ENCODE results near the gene SHTN1.

The SHTN1 gene

DNA sequence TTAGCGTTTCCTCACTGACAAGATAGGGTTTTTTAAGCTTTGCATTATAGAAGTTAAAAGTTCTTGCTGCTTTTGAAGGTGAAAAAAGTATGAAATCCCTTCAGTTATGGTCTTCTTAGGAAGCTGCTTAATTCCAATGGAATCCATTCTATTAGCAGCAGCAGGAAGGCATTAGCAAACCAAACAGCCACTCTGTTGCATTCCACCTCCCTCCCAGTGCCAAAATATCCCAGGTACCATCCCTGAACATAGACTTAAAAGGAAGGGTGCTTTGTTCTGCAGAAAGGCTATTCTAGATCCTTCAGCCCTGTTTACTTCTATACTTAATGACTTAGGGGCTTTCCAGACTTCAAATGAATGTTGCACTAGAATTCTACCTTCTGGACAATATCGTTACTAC lies 131.9 kb downstream of the SHTN1 start:
- DNase-seq (ENCODE audit: low read depth in 2 of 2, low spot score in 1 of 2) = no peak

DNA sequence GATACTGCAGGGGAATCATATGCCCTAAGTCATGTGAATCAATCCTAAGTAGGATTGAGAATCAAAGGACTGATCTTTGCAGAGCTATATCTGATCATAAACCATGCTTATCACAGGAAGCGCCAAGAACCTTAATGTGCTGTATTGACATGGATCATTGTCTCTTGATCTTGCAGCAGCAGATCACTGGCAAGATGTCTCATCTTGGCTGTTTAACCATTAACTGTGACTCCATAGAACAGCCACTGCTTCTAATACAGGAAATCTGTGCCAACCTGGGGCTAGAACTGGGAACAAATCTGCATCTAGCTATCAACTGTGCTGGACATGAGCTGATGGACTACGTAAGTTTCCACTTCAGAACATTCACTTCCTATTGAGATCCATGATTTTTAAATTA lies 134.0 kb downstream of the SHTN1 start:
- DNase-seq (ENCODE audit: low read depth in 2 of 2, low spot score in 1 of 2) = no peak

DNA sequence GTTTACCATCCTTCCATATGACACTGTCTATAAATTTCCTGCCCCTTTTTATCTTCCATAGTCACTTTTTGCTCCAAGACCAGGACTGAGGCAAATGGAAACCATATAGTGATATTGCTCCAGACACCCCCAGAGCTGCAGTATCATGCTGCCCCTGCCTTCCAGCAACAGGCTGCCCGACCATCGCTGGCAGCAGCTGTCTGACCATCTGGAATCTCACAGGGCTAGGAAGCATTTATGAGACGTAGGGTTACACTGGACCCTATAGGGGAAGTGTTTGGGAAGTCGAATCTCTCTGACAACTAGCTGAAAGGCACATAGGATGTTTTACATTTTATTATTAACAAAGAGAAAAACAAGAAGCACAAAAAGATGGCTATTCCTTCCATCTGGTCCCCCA lies 136.3 kb downstream of the SHTN1 start:
- DNase-seq (ENCODE audit: low read depth in 2 of 2, low spot score in 1 of 2) = no peak

DNA sequence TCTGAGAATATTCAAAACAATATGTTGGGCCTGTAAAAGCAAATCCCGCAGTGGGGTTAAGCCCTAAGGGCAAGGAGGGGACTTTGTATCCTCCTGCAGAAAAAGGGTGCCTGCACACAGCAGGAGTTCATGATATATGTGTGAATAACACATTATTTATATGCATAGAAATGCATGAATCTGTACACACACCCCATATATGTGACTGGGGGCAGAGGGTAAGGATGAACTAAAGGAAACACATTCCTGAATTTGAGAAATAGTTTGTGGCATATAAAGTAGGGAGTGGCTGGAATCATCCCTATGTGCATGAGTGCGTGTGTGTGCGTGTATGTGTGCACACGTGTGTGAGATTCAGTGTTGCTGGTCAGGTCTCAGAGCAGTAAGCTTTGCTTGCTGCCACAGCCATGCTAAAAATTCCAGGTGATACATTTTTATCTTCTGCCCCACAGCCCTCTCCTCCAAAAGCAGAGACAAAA lies 136.8 kb downstream of the SHTN1 start:
- no peak for DNase-seq (ENCODE audit: low read depth in 2 of 2, low spot score in 1 of 2)

DNA sequence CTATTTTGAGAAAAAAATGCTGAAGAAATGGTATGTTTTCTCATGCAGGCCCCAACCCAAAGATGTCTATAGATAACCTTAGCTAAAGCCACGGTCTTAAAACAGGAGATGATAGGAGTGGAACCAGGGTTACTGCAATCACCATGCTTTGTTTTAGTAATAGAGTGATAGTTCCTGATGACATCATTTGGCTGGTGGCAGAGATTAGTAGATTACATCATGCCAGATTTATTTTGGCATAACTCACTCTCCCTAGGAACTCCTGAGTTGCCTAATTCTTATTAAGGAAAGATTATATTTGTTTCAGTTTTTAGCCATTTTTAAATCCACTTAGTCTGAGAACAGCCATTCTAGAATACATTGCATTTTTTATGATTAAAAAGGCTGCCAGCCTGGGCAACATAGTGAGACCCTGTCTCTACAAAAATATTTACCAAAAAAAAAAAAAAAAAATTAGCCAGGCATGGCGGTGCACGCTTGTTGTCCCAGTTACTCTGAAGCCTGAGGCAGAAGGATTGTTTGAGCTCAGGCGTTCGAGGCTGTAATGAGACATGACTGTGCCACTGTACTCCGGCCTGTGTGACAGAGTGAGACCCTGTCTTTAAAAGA lies 137.9 kb downstream of the SHTN1 start:
- no peak for DNase-seq (ENCODE audit: low read depth in 2 of 2, low spot score in 1 of 2)

DNA sequence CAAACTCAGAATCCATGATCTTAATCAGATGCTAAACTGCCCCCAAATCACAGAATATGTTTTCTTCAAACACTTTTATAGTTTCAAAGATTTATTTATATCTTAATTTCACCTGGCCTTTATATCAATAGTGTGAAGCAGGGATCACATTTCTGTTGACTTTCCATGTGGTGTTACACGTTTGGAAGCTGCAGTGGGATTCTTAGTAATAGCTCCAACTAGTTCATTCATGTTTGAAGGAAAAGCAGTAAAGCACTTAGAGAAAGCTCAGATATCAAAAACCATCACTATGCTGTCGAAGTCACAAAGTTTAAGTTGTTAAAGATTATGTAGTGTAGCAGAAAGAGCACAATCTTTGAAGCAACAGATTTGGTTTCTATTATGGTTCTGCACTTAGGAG lies 138.9 kb downstream of the SHTN1 start:
- DNase-seq (ENCODE audit: low read depth in 2 of 2, low spot score in 1 of 2) = no peak

DNA sequence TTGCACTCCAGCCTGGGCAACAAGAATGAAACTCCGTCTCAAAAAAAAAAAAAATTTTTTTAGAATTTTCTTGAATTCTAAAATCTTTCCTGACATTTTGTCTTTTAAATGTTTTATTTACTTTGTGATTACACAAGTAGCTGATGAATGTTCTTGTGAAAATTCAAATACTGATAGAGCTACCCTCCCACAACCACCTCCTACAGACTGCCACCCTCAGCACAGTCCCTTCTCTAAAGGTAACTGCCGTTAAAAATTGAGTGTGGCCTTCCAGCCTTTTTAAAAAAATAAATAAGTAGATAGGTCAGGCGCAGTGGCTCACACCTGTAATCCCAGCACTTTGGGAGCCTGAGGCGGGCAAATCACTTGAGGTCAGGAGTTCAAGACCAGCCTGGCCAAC lies 140.6 kb downstream of the SHTN1 start:
- DNase-seq (ENCODE audit: low read depth in 2 of 2, low spot score in 1 of 2) = no peak

DNA sequence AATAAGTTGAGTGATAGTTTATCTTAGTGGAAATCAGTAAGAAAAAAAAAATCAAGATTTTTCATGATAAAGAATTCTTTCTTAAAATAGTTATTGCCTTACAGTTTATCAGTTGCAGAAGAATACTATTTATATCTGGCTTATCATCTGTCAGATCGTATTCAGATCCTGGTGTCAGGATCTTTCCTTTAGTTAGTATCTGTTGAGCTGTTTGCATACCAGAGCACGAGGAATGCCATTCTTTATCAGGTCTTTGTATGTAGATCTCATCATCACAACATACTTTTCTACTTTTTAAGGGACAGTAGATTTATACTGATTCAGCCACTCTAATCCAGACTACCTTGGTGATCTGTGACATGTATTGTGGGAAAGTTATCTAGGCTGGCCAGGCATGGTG lies 143.2 kb downstream of the SHTN1 start:
- DNase-seq (ENCODE audit: low read depth in 2 of 2, low spot score in 1 of 2) = no peak

DNA sequence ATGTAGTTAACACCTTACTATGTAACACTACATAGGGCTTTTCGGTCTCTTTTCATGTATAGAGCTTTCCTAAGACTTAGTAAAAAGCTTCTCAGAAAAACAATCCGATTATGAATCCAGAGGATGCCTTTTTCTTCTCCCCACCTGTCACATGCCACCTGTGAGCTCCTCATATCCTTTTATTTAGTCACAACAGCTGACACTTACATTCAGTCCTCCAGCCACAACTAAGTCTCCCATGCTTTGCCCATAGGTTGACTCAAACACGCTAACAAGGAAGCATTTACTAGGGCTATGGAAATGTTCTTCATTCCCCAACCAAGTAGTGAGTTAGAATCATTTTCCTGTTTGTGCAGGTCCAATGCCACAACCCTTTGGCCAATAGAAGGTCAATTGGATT lies 147.8 kb downstream of the SHTN1 start:
- no peak for DNase-seq (ENCODE audit: low read depth in 2 of 2, low spot score in 1 of 2)

DNA sequence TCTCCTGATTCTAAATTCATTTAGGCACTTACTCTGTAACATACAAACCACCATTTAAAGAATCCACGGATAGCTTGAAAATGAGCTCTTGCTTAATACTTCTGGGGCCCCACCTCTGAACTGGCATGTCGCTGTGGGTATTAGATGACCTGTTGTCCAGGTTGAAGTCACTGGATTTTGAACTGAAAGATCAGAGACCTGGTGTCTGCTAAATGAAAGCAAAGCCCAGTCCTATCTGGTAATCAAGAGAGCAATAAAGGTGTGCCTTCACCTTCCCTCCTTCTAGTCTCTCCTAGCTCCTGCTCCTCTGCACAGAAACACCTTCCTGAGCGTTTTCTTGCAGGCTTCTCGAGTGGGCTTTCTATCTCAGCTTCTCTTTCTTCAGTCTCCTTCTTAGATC lies 151.3 kb downstream of the SHTN1 start:
- DNase-seq (ENCODE audit: low read depth in 2 of 2, low spot score in 1 of 2) = no peak

DNA sequence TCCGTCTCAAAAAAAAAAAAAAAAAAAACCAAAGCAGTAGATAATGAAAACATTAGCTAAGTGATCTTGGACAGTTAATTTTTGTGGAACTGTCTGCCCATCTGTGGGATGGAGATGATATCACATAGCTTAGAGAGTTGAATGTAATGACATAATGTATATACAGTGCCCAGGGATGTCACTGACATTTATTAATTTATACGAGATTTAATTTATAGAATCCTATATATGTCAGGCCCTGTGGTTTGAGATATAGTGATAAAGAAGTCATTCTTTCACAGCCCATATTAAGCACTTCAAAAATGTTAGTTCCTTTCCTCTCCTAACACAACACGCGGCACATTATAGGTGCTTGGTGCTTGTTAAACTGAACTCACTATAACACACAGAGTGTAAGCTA lies 151.7 kb downstream of the SHTN1 start:
- no peak for DNase-seq (ENCODE audit: low read depth in 2 of 2, low spot score in 1 of 2)

DNA sequence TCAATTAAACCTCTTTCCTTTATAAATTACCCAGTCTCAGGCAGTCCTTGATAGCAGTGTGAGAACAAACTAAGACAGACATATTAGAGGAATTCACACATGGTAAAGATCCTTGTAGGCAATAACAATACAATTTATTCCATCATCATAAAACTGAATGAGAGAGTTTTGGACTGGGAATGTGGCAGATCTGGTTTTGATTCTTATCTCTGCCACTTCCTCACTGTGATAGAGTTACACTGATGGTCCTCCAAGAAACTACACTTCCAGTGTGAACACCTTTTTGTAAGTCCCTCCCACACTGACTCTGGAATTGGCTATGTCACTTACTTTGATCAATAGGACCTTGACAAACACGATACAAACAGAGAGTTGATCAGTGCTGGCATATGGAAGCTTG lies 152.7 kb downstream of the SHTN1 start:
- no peak for DNase-seq (ENCODE audit: low read depth in 2 of 2, low spot score in 1 of 2)

DNA sequence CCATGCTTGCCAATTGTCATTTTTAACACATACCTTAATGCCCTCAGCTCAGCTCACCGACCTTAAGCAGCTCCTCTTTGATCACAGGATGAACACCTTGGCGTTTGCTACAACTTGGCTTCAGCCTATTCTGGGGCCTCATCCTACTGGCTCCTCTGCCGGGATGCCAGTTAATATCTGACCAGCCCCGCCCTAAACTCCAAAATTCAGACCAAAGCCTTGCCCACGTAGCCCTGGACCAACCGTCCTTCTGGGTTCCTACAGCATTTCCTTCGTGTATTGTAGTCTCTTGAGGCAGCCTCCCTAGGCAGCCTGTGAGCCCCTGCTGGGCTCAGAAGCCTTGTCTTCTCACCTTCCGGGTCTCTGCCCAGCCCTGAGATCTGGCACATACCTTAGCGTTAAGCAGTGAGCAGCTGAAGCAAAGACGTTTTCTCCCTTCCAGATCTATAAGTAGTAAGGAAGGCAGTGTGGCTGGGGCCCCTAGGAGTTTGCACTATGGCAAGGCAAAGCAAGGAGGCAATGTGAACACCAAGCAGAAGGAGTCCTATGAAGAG lies 154.9 kb downstream of the SHTN1 start:
- no peak for DNase-seq (ENCODE audit: low read depth in 2 of 2, low spot score in 1 of 2)

DNA sequence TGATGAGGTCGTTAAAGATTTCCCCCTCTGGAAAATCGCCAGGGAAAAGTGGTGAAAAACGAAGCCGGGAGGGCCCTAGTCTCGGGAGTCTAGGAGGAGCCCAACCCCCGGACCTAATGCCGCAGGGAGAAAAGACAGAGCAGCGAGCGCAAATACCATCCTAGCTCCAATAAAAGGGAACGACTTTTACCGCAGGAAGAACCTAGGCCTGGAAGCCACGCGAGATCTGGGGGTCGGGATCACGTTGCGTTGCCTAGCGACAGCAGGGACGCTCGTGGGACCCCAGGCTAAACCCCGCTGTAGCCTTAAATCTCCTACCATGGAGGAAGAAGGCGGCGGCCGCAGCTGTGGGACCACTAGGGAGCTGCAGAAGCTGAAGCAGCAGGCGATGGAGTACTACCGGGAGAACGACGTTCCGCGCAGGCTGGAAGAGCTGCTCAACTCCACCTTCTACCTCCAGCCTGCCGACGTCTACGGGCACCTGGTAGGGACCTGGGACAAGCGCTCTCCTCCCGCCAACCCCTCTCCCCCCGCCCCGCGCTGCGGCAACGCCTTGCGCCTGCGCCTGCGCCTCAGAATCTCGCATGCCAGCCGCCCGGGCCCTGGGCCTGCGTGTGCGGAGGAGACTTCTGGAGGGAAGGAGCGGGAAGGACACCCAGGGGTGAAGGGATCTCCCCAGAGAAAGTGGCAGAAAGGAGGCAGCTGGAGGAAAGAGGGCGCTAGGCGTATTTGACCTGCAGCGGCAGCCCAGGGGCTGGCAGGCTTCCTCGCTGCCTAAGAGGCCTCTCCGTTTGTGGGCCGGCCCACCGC lies 155.5 kb downstream of the SHTN1 start, which contains the start of gene ENO4:
Gene ENO4, plus strand, starts transcription at position 252 of the 810 bp plus-strand sequence. Its CDS starts 68 bp downstream, at position 320.
- no peak for DNase-seq (ENCODE audit: low read depth in 2 of 2, low spot score in 1 of 2)

DNA sequence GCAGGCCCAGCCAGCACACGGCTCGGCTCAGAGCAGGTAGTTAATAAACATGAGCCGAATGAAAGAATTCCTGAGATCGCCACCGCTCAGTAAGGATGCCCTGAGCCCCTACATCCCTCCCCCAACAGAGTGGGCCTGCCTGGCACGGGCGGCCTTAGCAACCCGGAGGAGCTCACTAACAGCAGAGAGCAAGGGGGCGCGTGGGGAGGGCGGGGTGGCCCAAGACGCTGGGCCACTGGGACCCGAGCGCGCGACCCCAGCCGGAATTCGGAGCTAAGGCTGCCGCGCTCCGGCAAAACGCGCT lies 156.1 kb downstream of the SHTN1 start:
- DNase-seq (ENCODE audit: low read depth in 2 of 2, low spot score in 1 of 2) = no peak

DNA sequence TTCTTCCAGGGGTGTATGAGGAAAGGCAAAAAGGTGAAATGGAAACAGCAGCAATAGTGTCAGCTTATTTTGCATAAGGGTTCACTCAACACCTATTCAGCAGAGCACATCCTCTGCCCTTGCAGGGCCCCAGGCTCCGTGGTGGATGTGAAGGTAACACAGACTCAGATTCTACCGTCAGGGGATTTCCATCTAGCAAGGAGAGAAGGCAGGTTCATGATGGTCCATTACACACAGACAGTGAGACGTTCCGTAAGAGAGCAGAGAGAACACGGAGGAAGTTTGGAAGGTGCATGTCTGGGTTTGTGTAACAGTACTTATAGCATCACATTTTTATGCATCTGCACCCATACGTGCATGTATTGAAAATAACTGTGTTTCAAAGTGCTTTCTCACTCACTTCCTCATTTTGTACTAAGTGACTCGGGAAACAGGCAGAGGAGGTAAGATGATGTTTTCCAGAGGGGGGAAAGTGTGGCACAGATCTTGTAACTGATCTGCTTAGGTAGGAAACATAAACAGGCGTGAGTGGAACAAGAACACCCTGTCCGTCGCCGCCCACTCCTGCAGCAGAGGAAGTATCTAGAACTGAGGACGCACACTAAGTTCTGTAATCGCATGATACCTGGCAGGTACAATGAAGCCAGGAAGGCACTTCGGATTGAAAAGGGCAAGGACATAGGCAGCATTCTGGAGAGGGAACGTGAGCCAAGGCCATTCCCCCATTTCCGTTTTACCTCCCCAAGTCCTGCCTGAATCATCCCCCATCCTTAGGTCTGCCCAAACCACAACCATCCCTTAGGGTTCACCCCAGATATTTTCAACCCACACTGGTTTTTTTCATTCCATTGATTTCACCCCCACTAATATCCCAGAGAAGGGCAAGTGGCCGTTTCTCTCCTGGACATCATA lies 156.7 kb downstream of the SHTN1 start:
- DNase-seq (ENCODE audit: low read depth in 2 of 2, low spot score in 1 of 2) = no peak

DNA sequence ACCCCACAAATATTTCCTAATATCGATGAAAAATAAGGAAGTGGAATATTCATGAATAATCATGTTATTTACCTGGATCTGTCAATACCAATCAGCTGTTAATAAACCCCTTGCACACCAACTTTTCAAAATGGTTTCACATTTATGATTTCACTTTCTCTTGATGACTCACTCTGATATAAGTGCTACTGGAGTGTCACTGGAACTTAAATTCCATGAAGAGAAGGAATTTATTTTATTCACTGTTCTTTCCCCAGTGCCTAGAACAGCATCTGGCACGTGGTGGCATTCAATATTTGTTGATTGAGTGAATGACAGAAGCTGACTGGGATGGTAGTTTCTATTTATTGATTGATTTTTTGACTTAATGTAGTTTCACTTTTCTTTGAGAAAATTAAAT lies 159.2 kb downstream of the SHTN1 start:
- DNase-seq (ENCODE audit: low read depth in 2 of 2, low spot score in 1 of 2) = no peak

DNA sequence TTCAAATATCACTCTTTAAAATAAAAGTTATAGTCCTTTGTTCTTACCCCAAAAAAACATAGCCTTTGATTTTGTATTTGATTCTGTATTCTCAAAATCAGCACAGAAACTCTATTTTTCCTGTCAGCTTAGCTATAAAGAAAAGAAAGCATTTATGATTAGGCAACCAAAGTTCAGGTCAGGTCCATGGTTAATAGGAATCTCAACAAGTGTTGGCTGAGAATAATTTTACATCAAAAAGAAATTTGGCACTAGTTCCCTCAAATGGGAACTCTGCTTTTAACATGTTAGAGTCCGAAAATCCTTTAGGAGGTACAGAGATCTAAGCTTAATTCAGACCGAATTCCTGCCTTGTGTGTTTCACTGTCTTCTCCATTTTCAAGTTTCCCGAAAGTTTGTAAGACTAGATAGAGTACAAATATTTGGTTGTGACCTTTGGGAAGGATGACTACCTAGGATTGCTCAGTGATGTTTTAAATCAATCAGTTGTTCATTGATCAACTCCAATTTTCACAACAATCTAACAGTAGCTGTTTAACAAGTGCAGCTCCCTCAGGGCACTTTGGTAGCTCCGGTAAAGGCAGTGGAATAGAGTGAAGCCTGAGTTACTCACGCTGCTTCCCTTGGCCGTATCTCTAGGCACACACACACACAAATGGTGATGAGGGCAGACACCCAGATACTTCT lies 164.5 kb downstream of the SHTN1 start:
- no peak for DNase-seq (ENCODE audit: low read depth in 2 of 2, low spot score in 1 of 2)

DNA sequence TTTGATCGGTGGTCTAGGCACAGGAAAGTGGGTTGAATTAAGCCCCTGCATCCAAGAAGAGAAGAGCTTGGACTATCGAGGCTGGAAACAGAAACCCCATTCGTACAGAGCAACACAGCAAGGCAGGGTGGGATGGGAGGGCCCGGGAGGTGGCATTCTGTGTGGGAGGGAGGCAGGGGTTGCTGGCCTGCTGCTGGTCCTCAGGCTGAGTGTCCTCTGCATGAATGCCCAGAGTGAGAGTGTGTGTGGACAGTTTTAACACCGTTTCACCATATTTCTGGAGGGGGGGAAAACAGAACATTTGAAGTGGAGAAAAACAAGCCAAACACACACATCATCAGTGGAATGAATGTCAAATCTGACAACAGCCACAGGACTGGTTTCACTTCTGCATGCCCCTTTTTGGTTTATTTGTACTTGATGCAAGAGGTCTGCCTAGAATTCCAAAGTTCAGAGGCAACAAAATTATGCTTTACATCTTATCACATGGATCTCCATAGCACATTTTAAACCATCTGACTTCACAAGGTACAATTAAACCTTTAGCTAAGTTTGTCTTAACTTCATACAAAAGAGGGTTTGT lies 166.8 kb downstream of the SHTN1 start:
- no peak for DNase-seq (ENCODE audit: low read depth in 2 of 2, low spot score in 1 of 2)

DNA sequence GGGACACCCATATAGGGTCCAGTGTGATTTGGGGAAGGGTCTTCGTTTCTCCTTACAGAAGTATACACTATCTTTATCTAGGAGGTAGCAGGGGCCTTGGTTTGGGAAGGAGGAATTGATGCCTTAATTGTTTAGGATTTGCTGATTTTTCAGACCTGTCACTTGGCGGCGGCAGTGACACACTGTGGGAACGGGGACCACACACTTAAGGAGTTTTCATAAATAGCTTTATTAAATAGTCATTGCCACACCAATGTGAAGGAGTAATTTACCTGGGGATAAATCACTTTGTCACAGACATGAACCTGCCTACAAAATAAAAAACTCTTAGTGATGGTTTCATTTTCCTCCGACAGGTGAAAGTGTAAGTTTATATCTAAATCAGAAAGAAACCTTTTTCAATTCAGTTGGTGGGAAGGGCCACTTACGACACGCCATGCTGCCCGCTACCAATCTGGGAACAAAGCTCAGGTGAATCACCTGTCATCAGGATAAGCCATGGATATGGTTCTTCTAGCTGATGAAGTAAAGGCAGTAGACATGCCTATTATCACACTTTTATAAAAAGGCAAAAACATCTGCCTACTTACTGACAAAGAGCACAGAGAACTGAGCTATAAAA lies 168.0 kb downstream of the SHTN1 start:
- DNase-seq (ENCODE audit: low read depth in 2 of 2, low spot score in 1 of 2) = no peak
